ENCODE data around the gene FGF12.

The FGF12 gene

GRCh38 chr3:192156382-192156781, 571.0 kb downstream of the FGF12 start:
- H3F3A ChIP-seq (ENCODE audit: insufficient read depth, low read length): no peaks in the 10 kb centered on the region
- no peaks in the 10 kb centered on the region for H3K9me3 ChIP-seq (ENCODE audit: low read length)
- H3K4me1 ChIP-seq (ENCODE audit: insufficient read depth, low read length, severe bottlenecking): no peaks in the 10 kb centered on the region
- no peaks in the 10 kb centered on the region for H3K27me3 ChIP-seq (ENCODE audit: insufficient read depth, low read length)
- no peaks in the 10 kb centered on the region for H3K36me3 ChIP-seq (ENCODE audit: insufficient read depth, low read length)
- H3K9ac ChIP-seq (ENCODE audit: low read length): no peak overlapping the region
- H2AFZ ChIP-seq (ENCODE audit: low read length): no peak overlapping the region
- no peaks in the 10 kb centered on the region for H4K20me1 ChIP-seq (ENCODE audit: insufficient read depth, low read length)
- H3K27ac ChIP-seq (ENCODE audit: low read depth, low read length, poor library complexity, severe bottlenecking): no peak overlapping the region
- H3K4me3 ChIP-seq (ENCODE audit: low read depth, low read length, poor library complexity, severe bottlenecking): no peak overlapping the region
- no peak overlapping the region for H3K4me2 ChIP-seq (ENCODE audit: low read length)
- no peak for TF ChIP-seq EZH2 (IDR thresholded peaks at IDR 0.05; ENCODE audit: borderline replicate concordance, low read length)
- TF ChIP-seq CTCF (IDR thresholded peaks at IDR 0.05; ENCODE audit: low read length): no peak
- H3K9me2 ChIP-seq (ENCODE audit: low read depth, low read length): no peaks in the 10 kb centered on the region
- H3K79me2 ChIP-seq (ENCODE audit: insufficient read depth, low read length): no peaks in the 10 kb centered on the region

GRCh38 chr3:192155194-192155593, 572.1 kb downstream of the FGF12 start:
- Histone ChIP-seq H3K27me3 (ENCODE audit: insufficient read depth, low read length) (no peaks in the 10 kb centered on the region), H3K79me2 (ENCODE audit: insufficient read depth, low read length) (no peaks in the 10 kb centered on the region), H3F3A (ENCODE audit: insufficient read depth, low read length) (no peaks in the 10 kb centered on the region), H3K4me2 (ENCODE audit: low read length) (no peak overlapping the region), H3K9ac (ENCODE audit: low read length) (no peak overlapping the region), H3K9me2 (ENCODE audit: low read depth, low read length) (no peaks in the 10 kb centered on the region), H4K20me1 (ENCODE audit: insufficient read depth, low read length) (no peaks in the 10 kb centered on the region), H3K36me3 (ENCODE audit: insufficient read depth, low read length) (no peaks in the 10 kb centered on the region), H2AFZ (ENCODE audit: low read length) (no peak overlapping the region), H3K27ac (ENCODE audit: low read depth, low read length, poor library complexity, severe bottlenecking) (no peak overlapping the region), H3K4me1 (ENCODE audit: insufficient read depth, low read length, severe bottlenecking) (no peaks in the 10 kb centered on the region), H3K4me3 (ENCODE audit: low read depth, low read length, poor library complexity, severe bottlenecking) (no peak overlapping the region), H3K9me3 (ENCODE audit: low read length) (no peaks in the 10 kb centered on the region)
- TF ChIP-seq CTCF (IDR thresholded peaks at IDR 0.05; ENCODE audit: low read length): no peak
- TF ChIP-seq EZH2 (IDR thresholded peaks at IDR 0.05; ENCODE audit: borderline replicate concordance, low read length): no peak

- no peaks in the 10 kb centered on the region for H3K9me2 ChIP-seq (ENCODE audit: low read depth, low read length)
- no peak overlapping the region for H3K9ac ChIP-seq (ENCODE audit: low read length)
- TF ChIP-seq EZH2 (IDR thresholded peaks at IDR 0.05; ENCODE audit: borderline replicate concordance, low read length) (no peak), CTCF (IDR thresholded peaks at IDR 0.05; ENCODE audit: low read length) (no peak)
- H3K4me3 ChIP-seq (ENCODE audit: low read depth, low read length, poor library complexity, severe bottlenecking): no peak overlapping the region
- no peaks in the 10 kb centered on the region for H3K4me1 ChIP-seq (ENCODE audit: insufficient read depth, low read length, severe bottlenecking)
- H3K27ac ChIP-seq (ENCODE audit: low read depth, low read length, poor library complexity, severe bottlenecking): no peak overlapping the region
- H3K4me2 ChIP-seq (ENCODE audit: low read length): no peak overlapping the region
- no peaks in the 10 kb centered on the region for H4K20me1 ChIP-seq (ENCODE audit: insufficient read depth, low read length)
- no peak overlapping the region for H2AFZ ChIP-seq (ENCODE audit: low read length)
- H3F3A ChIP-seq (ENCODE audit: insufficient read depth, low read length): no peaks in the 10 kb centered on the region
- H3K9me3 ChIP-seq (ENCODE audit: low read length): no peaks in the 10 kb centered on the region
- H3K79me2 ChIP-seq (ENCODE audit: insufficient read depth, low read length): no peaks in the 10 kb centered on the region
- no peaks in the 10 kb centered on the region for H3K36me3 ChIP-seq (ENCODE audit: insufficient read depth, low read length)
- H3K27me3 ChIP-seq (ENCODE audit: insufficient read depth, low read length): no peaks in the 10 kb centered on the region; the same call in 1 of the 2 replicates
Measured at GRCh38 chr3:192133271-192133670, 594.1 kb downstream of the FGF12 start.
